HG02610 (cell line): ENCODE data around the gene PPFIA2.
"Not testable (repeated sequence)": the region's sequence is repeated elsewhere in the genome, so short reads cannot be mapped to it uniquely, and the experiment has no call there.

Source experiments
- ATAC-seq: cut with Tn5 transposase; IDR thresholded peaks from one replicate; pipeline ENCODE4 v1.9.1; 2021; ENCODE audit warnings: mild to moderate bottlenecking, moderate library complexity; ENCODE audit not compliant: unreplicated experiment

The PPFIA2 gene

DNA sequence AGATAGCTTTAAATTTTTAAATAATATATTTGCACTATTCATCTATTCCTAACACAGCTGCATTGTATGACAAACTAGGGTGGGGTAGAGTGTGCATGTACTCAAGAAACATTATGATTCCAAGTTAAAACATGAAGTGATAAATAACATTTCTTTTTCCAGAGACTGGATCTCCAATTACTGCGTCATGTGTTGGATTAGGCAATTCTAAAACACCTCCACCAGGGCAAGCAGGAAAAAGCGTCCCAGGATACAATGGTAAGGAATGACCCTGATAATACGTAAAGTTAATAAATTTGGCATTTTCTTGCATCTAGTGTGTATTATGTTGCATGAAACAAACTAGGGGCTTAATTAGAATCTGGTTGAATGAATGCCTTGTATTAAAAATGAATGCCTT, 542.4 kb downstream of the PPFIA2 start:
- ATAC-seq = no peak

DNA sequence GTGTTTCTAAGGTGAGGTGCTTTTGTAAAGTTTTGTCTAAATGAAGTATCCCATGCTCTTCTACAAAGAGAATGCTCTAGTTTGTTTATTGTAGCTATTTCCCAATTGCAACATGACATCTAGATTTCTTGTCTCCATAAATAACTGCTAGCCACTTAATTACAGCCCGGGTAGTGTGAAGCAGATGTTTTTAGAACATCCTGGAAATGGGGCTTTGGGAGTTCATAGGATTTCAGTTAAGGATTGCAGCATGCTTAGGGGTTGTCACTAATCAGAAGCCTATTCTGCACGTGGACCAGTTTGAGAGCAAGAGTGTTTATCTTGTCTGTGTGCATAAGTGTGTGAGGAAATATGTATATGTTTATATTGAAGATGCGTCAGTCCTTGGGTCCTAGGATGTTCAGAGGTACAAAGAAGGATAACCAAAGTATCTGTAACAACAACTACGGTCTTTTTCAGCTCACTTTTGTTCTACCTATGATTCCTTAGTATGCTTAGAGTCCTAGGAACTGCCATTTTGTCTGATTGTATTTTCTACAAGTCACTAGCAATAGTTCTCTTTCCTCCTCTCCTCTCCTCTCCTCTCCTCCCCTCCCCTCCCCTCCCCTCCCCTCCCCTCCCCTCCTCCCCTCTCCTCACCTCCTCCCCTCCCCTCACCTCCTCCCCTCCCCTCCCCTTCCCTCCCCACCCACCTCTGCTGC, 546.0 kb downstream of the PPFIA2 start:
- no peak for ATAC-seq

DNA sequence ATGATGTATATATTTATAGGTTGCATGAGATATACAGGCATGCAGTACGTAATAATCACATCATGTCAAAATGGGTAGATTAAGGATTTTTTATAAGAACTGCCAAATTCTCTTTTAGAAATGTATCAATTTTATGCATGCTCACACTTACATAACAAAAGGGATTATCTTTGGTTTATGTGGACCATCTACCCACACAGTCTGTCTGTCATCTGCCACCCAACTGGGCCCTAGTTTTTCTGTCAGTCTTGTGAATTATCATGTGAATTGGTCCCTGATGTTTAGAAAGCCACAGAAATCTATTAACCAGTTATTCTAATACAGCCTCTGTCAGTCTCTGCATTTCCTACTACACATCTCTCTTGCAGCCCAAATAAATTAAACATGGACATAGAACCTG, 547.8 kb downstream of the PPFIA2 start:
- no peak for ATAC-seq

- not testable (repeated sequence) for ATAC-seq
Measured at GRCh38 chr12:81209772-81210225, 549.4 kb downstream of the PPFIA2 start.

DNA sequence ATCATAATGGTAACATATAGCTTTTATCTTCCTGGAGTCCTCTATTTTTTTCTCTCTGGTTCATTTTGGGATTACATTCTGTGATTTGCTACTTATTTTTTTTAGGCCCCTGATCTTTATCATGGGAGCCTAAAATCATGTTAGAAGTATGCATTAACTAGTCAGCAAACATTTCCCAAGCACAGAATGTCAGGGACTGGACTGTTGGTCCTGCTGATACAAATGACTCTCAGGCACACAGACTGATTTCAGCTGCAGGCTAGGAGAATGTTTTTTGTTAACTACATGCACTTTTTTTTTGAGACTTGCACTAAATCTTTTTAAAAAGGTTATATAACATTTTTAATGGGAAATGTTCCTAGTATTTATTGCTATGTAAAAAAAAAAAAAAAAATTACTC, 550.1 kb downstream of the PPFIA2 start:
- no peak for ATAC-seq

GRCh38 chr12:81208187-81208911, 550.8 kb downstream of the PPFIA2 start:
- no peak for ATAC-seq
